HS-5 (cell line): ENCODE results near the gene MRPL17.
"Not testable (repeated sequence)": the region's sequence is repeated elsewhere in the genome, so short reads cannot be mapped to it uniquely, and the experiment has no call there.

Experiments used
- DNase-seq: peaks from one replicate; pipeline ENCODE4 v3.0.0-alpha.2; 2012; ENCODE audit warnings: low read depth

Gene MRPL17

DNA sequence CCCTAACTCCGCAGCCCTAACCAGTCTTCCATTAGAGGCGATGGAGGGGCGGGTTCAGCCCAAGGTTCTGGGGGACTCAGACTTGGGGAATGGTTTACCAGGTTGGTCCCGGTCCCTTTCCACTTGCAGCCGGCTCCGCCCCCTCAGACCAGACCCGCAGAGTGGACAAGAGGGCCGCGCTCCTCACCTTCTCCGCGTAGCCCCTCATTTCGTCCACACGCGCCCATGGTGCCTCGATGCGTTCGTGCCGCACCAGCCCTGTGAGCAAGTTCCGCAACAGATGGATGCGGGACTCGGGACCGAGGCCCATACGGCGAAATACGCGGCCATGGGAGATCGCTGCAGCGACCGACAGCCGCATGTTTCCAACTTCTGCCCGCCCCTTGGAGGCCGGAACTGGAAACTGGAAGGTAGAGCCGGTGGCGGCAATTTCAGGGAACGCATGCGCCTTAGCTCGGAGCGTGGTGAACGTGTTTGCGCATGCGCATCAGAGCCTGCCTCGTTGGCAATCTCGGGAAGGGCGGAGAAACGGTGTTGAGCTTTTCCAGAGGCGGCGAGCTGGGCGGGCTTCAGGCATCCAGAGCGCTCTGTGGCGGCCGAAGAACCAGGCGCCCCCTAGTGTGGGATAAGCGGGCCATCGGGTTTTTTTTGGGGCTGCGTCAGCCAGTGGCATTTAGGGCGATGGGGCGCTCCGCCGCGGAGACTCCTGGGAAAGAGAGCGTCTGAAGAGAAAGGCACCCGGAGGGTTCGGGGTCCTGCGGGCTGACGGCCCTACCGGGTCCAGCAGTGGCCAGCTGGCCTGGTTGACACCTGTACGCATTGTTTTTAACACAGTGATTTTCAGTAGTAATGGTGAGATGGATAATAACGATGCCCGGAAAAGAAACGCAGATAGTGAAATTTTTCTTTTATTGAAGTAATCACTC lies at the start of gene MRPL17:
MRPL17 (minus strand) TSS at position 405 of the 926 bp plus-strand sequence; CDS start at position 361, 44 bp downstream.
- peak; percentile 98 for DNase-seq

DNA sequence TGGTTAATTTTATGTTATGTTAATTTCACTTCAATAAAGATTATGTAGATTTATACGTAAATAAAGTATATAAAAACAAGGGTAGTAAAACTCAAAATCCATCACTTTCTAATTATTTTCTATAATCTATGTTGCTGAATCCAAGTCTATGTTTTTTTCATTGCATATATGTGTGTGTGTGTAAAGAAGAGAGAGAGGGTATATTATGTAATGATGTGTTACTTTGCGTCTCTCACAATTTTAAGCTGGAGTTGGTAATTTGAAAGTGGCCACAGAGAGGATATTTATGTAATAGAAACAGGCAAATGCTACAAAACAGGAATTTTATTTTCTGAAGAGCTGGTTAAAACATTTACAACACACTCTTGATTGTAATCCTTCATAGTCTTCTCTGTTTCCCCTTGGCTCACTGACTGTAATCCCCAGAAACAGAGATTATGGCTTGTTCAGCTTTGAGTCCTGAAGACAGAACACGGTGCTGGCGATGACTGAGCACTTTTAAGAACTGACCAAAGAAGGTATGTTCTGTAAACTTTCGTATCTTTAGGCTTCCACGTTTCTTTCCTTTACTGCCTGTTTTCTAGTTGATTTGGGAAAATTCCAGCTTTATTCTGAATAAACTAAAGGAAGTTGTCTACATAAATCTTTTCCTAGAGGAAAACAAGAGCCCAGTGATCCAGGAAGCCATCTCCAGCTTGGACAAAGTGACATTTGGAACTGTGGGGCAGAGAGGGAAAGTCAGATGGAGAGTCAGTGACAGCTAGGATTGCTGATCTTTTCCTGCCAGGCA lies 45.0 kb upstream of the MRPL17 start:
- DNase-seq: no peak

DNA sequence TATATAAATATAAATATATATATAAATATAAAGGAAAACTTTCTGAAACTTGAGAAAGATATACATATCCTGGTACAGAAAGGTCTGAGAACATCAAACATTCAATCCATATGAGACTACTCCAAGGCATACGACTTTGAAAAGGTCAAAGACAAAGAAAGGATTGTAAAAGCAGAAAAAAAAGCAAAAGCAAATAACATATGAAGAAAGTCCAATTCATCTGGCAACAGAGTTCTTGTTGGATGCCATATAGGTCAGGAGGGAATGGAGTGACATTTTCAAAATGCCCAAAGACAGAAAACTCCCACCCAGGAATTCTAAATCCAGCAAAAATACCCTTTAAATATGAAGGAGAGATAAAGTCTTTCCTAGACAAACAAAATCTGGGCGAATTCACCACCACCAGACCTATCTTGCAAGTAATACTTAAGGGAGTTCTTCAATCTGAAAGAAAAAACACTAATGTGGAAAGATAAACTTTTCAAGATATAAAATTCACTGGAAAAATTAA lies 42.3 kb upstream of the MRPL17 start:
- DNase-seq: no peak

DNA sequence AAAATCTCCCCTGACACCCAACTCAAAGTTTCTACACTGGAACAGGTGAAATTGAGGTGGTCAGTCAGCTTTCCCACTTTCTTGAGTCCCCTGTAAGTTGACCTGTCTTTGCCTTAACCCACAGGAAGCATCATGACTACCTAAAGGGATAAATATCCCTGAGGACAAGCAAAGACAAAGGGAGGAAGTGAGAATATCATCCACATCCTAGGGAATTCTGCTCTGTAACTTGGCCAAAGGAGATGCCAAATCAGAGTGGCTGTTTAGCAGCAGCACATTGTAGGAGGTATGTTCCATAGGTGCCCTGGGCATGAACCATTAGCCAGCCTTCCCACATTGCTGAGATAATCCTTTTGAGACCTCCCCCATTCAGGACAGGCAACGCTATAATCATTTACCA lies 40.9 kb upstream of the MRPL17 start:
- DNase-seq: no peak

DNA sequence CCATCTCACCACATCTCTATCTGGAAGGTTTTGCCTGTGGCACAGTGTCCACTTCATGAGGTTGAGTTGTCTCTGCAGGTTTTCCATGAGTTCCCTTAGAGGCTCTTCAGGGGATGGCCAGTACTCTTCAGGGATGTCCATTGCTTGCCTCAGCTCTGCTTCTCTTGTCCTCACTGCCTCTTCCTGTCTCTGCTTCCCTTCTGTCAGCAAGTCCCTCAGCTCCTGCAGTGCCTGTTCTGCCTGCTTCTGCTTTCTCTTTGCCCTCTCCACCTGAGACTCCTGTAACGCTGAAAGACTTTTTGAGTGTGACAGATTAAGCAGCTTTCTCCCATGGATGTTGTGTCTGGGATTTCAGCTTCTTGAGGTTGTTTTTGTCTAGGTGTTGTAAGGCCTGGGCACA lies 38.2 kb upstream of the MRPL17 start:
- no peak for DNase-seq

DNA sequence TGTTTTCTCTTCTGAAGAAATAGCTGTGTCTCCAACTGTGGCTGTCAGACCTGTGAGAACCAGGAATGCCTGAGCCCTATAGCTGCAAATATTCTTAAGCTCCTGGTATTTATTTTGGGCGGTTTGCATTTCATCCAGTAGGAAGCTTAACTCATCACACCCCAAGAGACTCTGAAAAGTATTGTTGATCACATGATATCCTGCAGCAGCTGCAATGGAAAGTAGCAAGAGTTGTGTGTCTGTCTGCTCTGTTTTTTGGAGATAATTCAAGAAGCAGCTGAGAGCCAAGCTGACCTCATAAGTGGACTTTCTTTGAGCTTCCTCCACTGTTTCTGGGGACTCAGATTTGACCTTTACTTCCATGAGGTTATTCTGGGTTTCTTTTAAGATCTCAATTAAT lies 36.4 kb upstream of the MRPL17 start:
- no peak for DNase-seq

DNA sequence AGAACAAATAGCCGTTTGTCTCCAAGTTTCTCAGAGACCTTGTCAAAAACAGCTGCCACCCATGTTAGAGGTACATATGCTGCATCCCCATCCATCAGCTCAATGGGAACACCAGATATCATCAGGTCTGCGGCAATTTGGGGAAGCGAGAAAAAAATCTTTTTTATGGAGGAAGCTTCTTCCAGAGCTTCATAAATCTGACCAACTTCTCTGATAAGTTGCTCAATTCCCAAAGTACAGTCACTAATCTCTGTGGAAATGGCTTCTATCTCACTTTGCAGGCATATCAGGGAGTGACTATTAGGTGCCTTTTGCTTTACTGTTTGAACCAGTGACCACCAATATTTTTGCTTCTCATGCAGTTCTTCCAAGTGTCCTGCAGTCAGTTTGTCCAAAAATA lies 34.3 kb upstream of the MRPL17 start:
- DNase-seq: no peak

DNA sequence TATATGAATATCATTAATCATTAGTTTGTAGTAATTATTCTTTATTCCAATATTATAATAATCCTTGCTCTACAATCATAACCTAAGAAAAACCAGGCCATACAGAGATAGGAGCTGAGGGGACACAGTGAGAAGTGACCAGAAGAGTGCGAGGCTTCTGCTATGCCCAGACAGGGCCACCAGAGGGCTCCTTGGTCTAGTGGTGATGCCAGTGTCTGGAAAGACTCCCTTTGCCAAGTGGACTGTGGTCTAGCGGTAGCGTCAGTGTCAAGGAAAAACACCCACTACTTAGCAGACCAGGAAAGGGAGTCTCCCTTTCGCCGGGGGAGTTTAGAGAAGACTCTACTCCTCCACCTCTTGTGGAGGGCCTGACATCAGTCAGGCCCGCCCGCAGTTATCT lies 28.4 kb upstream of the MRPL17 start:
- DNase-seq: not testable (repeated sequence)

DNA sequence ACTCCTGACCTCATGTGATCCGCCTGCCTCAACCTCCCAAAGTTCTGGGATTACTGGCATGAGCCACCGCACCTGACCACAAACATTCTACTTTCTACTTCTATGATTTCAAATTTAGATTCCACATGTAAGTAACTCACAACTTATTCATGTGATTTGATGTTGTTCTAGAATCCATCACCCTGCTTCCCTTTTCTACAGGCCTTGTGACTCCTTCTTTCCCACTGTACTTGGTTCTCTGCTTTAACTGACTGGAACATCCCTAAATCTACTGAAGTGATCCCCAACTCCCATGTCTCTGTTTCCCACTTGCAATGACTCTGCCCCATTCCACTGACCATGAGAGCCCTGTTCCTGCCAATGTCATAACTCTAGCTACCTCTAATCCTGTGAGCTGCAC lies 25.7 kb upstream of the MRPL17 start:
- DNase-seq: no peak

DNA sequence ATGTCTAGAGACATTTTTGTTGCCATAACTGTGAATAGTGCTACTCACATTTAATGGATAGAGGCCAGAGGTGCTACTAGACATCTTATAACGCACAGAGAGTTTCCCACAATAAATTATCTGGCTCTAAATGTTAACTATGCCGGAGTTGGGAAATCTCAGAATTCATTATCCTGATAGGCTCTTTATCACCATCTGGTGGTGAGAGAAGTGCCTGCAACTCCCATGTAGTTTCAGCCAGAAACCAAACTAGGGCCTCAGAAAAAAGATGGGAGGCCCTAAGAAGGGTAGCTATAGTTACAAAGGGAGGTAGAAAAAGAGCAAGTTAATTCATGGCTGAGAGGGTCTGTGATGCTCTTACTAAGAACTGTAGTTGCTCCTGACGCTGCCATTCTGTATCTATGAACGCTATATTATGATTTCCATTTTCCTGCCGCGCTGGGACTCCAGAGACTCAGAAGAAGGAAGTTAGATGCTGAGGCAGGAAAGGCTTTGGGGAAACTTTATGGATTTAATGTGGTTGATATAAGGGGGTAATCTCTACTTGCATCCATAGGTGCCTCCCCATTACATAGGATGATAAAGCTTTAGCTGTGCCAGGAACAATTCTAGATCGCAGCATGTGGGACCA lies 22.9 kb upstream of the MRPL17 start:
- DNase-seq: no peak

DNA sequence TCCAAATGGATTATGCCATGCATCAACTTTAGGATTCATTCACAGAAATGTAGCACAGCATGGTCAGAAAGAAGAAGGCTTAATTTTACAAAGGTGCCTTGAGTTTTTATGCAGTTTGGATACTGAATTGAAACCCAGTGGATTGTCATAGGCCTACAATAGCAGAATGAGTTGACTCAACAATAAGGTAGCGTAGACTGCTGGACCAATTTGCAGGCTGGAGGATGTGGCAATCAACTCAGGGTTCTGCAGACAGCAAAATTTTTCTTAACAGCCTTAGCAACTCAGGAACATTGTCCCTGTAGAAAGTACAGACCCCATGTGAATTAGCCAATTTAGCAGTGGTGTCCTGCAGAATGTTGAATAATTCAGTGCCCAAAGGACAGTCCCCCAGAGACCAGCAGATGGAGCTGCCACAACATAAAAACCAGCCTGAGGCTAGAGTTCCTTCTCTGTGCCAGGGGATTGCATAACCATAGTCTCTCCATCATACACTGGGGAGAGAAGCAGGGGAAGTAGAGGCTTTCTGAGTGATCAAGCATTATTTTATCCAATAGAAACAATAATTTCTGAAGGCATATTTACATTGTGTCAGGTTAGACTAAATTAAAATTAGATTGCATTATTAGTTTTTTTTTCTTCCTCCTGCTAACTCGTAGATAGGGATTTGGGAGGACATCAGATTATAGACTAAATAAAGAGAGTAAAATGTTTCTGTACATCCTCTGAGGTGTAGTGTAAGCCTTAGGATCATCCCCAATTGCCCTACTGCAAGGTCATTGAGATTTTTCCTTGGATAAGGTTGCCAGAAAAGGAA lies 20.3 kb upstream of the MRPL17 start:
- DNase-seq: no peak

DNA sequence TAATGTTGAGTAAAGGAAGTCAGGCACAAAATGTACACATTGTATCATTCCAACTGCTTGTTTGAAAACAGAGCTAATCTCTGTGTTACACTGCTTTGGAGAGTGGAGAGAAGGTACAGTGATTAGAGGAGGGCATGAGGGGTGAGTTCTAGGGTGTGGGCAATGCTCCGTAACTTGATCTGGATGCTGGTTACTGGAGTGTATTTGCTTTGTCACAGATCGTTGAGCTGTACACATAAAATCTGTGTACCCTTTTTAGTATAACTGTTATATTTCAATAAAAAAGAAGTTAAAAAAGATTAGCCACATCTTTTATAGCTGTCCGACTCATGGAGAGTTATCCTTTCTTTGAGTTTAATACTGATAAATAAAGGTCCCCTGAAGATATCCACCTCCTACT lies 18.8 kb upstream of the MRPL17 start:
- DNase-seq: not testable (repeated sequence)

DNA sequence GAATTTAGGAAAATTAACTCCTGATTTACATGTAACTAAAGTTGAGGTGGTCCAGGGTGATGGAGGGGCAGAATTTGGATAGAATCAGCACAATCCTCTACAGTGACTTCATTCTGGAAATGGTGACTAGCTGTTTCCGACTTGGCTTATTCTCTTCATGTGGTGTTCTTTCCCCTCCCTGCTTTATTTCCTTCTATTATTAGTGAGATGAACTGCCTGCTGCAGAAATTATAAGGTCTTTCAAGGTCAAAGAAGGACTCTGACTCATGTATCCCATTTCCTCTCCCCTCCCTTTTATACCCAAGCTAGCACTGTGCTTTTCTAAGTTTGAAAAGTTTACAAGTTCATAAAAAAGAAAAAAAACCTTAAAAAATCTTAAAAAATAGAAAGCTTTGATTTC lies 12.2 kb upstream of the MRPL17 start:
- no peak for DNase-seq

DNA sequence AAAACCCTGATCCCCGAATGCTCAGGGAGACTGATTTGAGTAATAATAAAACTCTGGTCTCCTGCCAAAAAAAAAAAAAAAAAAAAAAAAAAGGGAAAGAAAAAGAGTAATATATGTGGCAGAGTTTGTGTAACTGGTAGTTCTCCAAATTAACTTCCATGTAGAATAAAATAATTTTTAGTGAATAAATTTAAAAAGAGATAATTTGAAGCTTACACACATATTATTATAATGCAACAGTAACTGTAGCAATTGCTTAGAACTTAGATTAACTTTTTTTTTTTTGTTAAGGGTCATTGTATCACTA lies 11.0 kb upstream of the MRPL17 start:
- no peak for DNase-seq

DNA sequence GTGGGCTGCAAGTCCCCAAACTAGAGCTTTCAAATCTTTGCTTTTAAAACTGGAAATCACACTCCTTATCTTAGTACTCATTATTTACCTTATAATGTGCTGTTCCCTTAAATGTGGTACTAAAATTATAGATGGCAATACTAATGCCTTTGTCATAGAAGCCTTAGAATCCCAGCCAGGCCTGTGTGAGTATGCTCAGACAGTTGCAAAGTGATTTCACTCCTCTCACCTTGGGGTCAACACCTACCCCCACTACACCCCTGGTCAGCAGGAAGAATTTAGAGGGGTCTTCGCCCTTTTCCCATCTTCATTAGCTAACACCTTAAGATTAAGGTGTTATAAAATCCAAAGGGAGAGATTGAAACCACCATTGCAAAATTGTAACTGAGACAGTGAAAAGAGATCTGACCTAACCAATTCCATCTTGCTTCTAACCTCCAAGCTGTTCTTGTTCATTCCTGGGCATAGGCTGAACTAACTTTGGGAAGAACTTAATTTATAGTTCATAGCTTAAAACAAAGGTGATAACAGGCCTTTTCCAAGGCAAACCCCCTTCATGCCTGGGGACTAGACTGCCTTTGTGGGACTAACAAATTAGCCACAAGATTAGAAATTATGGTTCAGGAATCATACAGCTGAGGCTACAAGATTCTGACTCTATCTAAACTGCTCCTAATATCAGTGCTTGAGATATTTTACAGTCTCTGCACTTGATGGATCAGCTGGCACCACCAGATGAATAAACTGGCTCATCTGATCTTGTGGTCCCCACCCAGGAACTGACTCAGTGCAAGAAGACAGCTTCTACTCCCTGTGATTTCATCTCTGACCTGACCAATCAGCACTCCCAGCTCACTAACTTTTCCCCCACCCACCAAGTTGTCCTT lies 10.4 kb upstream of the MRPL17 start:
- peak; percentile 67 for DNase-seq

DNA sequence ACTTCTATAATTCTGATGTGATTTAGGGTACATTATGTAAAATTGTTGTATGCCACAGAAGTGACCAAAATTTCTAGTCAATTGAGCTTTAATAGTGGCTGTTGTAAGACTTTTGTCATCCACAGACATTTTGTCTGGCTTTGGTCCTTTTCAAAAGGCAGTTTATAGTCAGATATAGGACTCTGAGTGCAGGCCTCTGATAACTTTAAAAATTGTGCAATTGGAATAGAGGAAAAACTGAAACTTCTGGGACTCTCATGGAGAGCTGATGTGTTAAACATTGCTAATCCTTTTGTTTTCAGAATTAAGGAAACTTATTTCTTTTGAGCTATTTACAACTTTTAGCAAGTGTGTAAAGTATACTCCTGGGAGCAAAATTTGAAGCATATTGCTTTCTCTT lies 9.0 kb upstream of the MRPL17 start:
- DNase-seq: no peak

DNA sequence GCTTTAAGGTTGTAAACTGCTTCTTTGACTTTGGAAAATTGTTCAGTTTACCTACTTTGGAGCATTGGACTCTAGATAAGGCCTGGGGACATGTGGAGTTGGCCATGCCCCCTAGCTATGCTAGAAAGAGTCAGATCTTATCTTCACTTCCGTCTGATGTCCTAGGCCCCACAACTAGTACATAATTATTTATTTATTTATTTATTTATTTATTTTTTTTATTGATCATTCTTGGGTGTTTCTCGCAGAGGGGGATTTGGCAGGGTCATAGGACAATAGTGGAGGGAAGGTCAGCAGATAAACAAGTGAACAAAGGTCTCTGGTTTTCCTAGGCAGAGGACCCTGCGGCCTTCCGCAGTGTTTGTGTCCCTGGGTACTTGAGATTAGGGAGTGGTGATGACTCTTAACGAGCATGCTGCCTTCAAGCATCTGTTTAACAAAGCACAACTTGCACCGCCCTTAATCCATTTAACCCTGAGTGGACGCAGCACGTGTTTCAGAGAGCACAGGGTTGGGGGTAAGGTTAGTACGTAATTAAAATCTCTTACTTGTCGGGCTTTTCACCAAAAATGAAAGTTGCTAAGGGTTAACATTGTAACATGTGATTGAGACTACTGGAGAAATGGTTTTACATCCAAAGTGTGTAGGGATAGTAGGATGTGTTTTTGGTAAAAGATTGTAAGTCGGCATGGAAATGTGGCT lies 7.4 kb upstream of the MRPL17 start:
- not testable (repeated sequence) for DNase-seq

DNA sequence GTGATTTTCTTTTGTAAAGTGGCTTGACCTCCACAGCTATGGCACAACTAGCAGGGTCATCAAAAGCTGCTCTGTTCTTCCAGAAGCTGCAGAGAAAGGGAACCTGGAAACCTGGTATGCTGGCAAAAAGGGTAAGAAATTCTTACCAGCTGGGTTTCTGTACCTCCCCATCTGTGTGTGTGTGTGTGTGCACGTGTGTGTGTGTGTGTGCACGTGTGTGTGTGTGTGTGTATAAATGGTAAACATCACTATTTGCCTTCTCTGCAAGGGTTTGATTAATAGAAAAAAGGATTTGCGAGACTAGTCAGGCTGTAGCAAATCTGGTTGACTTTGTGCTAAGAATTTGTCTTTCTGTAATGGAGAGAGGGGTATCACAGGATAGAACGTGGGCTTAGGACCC lies 4.7 kb upstream of the MRPL17 start:
- no peak for DNase-seq

DNA sequence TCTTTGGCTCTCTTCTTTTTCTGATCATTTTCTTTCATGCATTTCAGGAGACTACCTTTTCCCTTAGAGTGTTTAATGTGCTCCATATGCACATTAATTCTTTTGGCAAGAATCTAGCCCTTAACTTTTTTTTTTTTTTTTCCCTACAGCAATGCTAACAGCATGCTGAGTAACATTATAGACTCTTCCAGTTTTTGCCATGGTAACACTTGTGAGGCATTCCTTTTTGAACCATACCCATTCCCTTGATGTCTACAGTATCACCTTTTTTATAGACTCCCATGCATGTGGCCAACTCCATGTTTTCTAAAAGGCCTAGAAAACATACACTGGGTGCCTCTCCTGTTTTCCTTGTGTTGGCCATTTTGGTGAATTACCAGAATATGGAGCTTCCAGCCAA lies 2.9 kb upstream of the MRPL17 start:
- DNase-seq: no peak

DNA sequence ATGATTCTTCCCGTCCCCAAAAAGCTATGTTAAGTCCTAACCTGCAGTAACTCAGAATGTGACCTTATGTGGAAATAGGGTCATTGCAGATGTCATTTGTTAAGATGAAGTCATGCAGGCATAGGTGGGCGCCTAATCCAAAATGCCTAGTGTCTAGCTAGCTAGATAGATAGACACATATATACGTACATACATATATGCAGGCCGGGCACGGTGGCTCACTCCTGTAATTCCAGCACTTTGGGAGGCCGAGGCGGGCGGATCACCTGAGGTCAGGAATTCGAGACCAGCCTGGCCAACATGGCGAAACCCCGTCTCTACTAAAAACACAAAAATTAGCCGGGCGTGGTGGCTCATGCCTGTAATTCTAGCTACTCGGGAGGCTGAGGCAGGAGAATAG lies 928 bp upstream of the MRPL17 start:
- DNase-seq: not testable (repeated sequence)
